H9 (cell line): ENCODE data around the gene FGF12. TPM values are rescaled to one million over a fixed set of nuclear protein-coding genes. Genes with fewer than 3 reads are reported as not detected.

ENCODE experiments used
- DNase-seq: peaks from one replicate; pipeline ENCODE4 v3.0.0-alpha.2; 2017
- H2AFZ ChIP-seq: one replicate; pipeline ENCODE4 v1.6.1; 2013; ENCODE audit warnings: mild to moderate bottlenecking, low read length, control low read depth, moderate library complexity
- H2AK5ac ChIP-seq: 2 replicates; pipeline ENCODE4 v1.6.1; 2013; ENCODE audit warnings: low read length, control low read depth, mixed read lengths; ENCODE audit not compliant: insufficient read length
- H2BK120ac ChIP-seq: one replicate; pipeline ENCODE4 v1.6.1; 2013; ENCODE audit warnings: low read depth, mild to moderate bottlenecking, low read length, control low read depth, inconsistent platforms; ENCODE audit not compliant: poor library complexity, severe bottlenecking
- H2BK12ac ChIP-seq: 2 replicates; pipeline ENCODE4 v1.6.1; 2013; ENCODE audit warnings: low read length, control low read depth, mixed read lengths, low read depth; ENCODE audit not compliant: insufficient read length
- H2BK15ac ChIP-seq: 2 replicates; pipeline ENCODE4 v1.6.1; 2013; ENCODE audit warnings: low read depth, low read length, control low read depth
- H2BK20ac ChIP-seq: one replicate; pipeline ENCODE4 v1.6.1; 2013; ENCODE audit warnings: low read depth, mild to moderate bottlenecking, low read length, control low read depth, inconsistent platforms; ENCODE audit not compliant: poor library complexity, severe bottlenecking
- H2BK5ac ChIP-seq: 2 replicates; pipeline ENCODE4 v1.6.1; 2013; ENCODE audit warnings: low read length, control low read depth, mixed read lengths; ENCODE audit not compliant: insufficient read length
- H3K14ac ChIP-seq: 2 replicates; pipeline ENCODE4 v1.6.1; 2013; ENCODE audit warnings: low read length, control low read depth; ENCODE audit not compliant: insufficient read depth
- H3K18ac ChIP-seq: 2 replicates; pipeline ENCODE4 v1.6.1; 2013; ENCODE audit warnings: low read depth, mild to moderate bottlenecking, mixed read lengths, low read length, control low read depth; ENCODE audit not compliant: insufficient read length
- H3K23ac ChIP-seq: 2 replicates; pipeline ENCODE4 v1.6.1; 2013; ENCODE audit warnings: low read length, control low read depth, mixed read lengths, low read depth; ENCODE audit not compliant: insufficient read length
- H3K23me2 ChIP-seq: 2 replicates; pipeline ENCODE4 v1.6.1; 2013; ENCODE audit warnings: low read depth, mild to moderate bottlenecking, mixed read lengths, low read length, control low read depth; ENCODE audit not compliant: insufficient read length, poor library complexity, severe bottlenecking
- H3K27ac ChIP-seq: 2 replicates; pipeline ENCODE4 v1.5.1; 2013; ENCODE audit warnings: low read length, control low read depth, mixed read lengths, low read depth; ENCODE audit not compliant: insufficient read length
- H3K27me3 ChIP-seq: 2 replicates; pipeline ENCODE4 v1.6.1; 2013; ENCODE audit warnings: low read length, control low read depth, inconsistent platforms; ENCODE audit not compliant: insufficient read depth
- H3K4ac ChIP-seq: 2 replicates; pipeline ENCODE4 v1.6.1; 2013; ENCODE audit warnings: low read depth, mild to moderate bottlenecking, control low read depth, inconsistent platforms, low read length, moderate library complexity
- H3K4me1 ChIP-seq: 2 replicates; pipeline ENCODE4 v1.6.1; 2013; ENCODE audit warnings: low read length, control low read depth, inconsistent platforms; ENCODE audit not compliant: insufficient read depth
- H3K4me2 ChIP-seq: 2 replicates; pipeline ENCODE4 v1.6.1; 2013; ENCODE audit warnings: low read length, control low read depth, mixed read lengths; ENCODE audit not compliant: insufficient read length, insufficient read depth
- H3K56ac ChIP-seq: 2 replicates; pipeline ENCODE4 v1.6.1; 2013; ENCODE audit warnings: low read depth, mild to moderate bottlenecking, mixed read lengths, low read length, control low read depth; ENCODE audit not compliant: insufficient read length
- H3K79me1 ChIP-seq: 2 replicates; pipeline ENCODE4 v1.6.1; 2013; ENCODE audit warnings: low read depth, mild to moderate bottlenecking, moderate library complexity, low read length, control low read depth, inconsistent platforms; ENCODE audit not compliant: insufficient read depth, poor library complexity, severe bottlenecking
- H3K79me2 ChIP-seq: 2 replicates; pipeline ENCODE4 v1.6.1; 2013; ENCODE audit warnings: low read length, control low read depth, inconsistent platforms; ENCODE audit not compliant: insufficient read depth
- H3K9ac ChIP-seq: 2 replicates; pipeline ENCODE4 v1.6.1; 2013; ENCODE audit warnings: low read length, control low read depth, mixed read lengths; ENCODE audit not compliant: insufficient read length; ENCODE audit errors: extremely low read depth
- H3K9me3 ChIP-seq: one replicate; pipeline ENCODE4 v1.6.1; 2013; ENCODE audit warnings: low read depth, low read length, inconsistent platforms; ENCODE audit not compliant: control insufficient read depth
- H3T11ph ChIP-seq: one replicate; pipeline ENCODE4 v1.6.1; 2013; ENCODE audit warnings: mild to moderate bottlenecking, low read length, control low read depth, inconsistent platforms
- H4K20me1 ChIP-seq: one replicate; pipeline ENCODE4 v1.6.1; 2013; ENCODE audit not compliant: control insufficient read depth, insufficient read length, insufficient read depth
- H4K5ac ChIP-seq: 2 replicates; pipeline ENCODE4 v1.6.1; 2013; ENCODE audit warnings: low read depth, mild to moderate bottlenecking, mixed read lengths, low read length, control low read depth; ENCODE audit not compliant: insufficient read length
- H4K8ac ChIP-seq: replicated peaks from 2 replicates; pipeline ENCODE4 v1.6.1; 2013; ENCODE audit warnings: low read length, control low read depth, mixed read lengths, low read depth; ENCODE audit not compliant: insufficient read length
- H4K91ac ChIP-seq: 2 replicates; pipeline ENCODE4 v1.6.1; 2013; ENCODE audit warnings: low read depth, mild to moderate bottlenecking, moderate library complexity, mixed read lengths, low read length, control low read depth; ENCODE audit not compliant: insufficient read length
- H3K27ac Mint-ChIP-seq, 3 experiments: 2 replicates in 2 of 3; 3 replicates in 1 of 3; pipeline ENCODE4 v1.8.0; 2020 to 2021; ENCODE audit warnings: mixed read lengths in 3 of 3, mild to moderate bottlenecking in 1 of 3, moderate library complexity in 1 of 3
- H3K27me3 Mint-ChIP-seq: 2 replicates; pipeline ENCODE4 v1.8.0; 2021; ENCODE audit warnings: low read depth, mild to moderate bottlenecking, moderate library complexity, mixed read lengths
- H3K36me3 Mint-ChIP-seq, 3 experiments: 2 replicates in 2 of 3; 3 replicates in 1 of 3; pipeline ENCODE4 v1.8.0; 2020 to 2021; ENCODE audit warnings: low read depth in 3 of 3, mixed read lengths in 3 of 3; ENCODE audit not compliant: insufficient read depth in 1 of 3
- H3K4me1 Mint-ChIP-seq, 2 experiments: 2 replicates each; pipeline ENCODE4 v1.8.0; 2020; ENCODE audit warnings: mixed read lengths in 2 of 2
- H3K4me3 Mint-ChIP-seq, 2 experiments: 2 replicates in 1 of 2; 3 replicates in 1 of 2; pipeline ENCODE4 v1.8.0; 2020 to 2021; ENCODE audit warnings: mild to moderate bottlenecking in 2 of 2, mixed read lengths in 2 of 2, moderate library complexity in 1 of 2
- H3K9me3 Mint-ChIP-seq, 2 experiments: 2 replicates in 1 of 2; 3 replicates in 1 of 2; pipeline ENCODE4 v1.8.0; 2020; ENCODE audit warnings: mild to moderate bottlenecking in 2 of 2, mixed read lengths in 2 of 2, moderate library complexity in 1 of 2
- WGBS: extraction: QIAGEN DNeasy Blood & Tissue Kit; methylation state at CpG from one replicate; pipeline ENCODE4 v1.1.7; 2013; ENCODE audit warnings: missing lambda C conversion rate, low lambda C conversion rate, mixed read lengths; ENCODE audit not compliant: insufficient read length; ENCODE audit errors: extremely low coverage; 5-methylcytosine and 5-hydroxymethylcytosine counted together
- total RNA-seq: library from RNA; stranded (reverse); gene quantifications from 2 replicates; pipeline ENCODE4 v1.2.1, GENCODE V29; 2021
- TF ChIP-seq, protein P1 (sequence below): fragments of 200-600 bp; sonication (generic); conservative IDR thresholded peaks from 3 replicates; pipeline ENCODE4 v1.8.0; 2021; ENCODE audit warnings: antibody characterized with exemption, mild to moderate bottlenecking

Gene FGF12
- total RNA-seq, 1 experiment from 2014 or later: 5.6 TPM

DNA sequence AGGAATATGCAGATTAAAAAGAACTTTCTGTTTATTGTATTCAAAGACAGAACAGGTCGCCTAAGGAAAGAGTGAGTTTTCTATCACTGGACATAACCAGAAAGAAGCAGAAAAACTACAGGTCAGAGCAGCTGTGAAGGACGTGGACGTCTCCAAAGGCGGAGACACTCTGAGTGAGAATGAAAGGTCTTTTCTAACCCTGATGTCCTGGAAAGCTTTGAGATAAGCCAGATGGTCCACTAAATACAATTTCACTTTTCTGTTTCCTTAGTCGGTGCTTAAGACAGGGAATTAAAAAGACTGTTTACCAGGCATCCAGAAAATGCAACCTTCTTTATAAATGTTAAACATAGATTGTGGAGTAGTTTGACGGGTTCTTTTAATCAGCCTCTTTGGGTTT lies 360.4 kb downstream of the FGF12 start:
- Histone ChIP-seq H2AFZ (no peak overlapping the region), H3K27me3 (no peaks in the 10 kb centered on the region), H3K9ac (no peak overlapping the region), H4K8ac (no peak overlapping the region), H3K4ac (no peak overlapping the region), H2BK15ac (no peak overlapping the region), H2BK12ac (no peak overlapping the region), H2BK20ac (no peak overlapping the region), H4K91ac (no peak overlapping the region), H2BK120ac (no peak overlapping the region), H3K4me2 (no peak overlapping the region), H3K14ac (no peak overlapping the region), H3K79me2 (0 out of 2 replicates have a peak, but pooled peaks cover 2% of the 10 kb centered on the region), H3K23ac (no peak overlapping the region), H2AK5ac (no peak overlapping the region), H3K56ac (no peak overlapping the region), H4K20me1 (no peaks in the 10 kb centered on the region), H3T11ph (no peak overlapping the region), H3K23me2 (no peaks in the 10 kb centered on the region), H4K5ac (no peak overlapping the region), H3K4me1 (no peaks in the 10 kb centered on the region), H3K18ac (no peak overlapping the region), H3K9me3 (no peaks in the 10 kb centered on the region), H3K79me1 (no peaks in the 10 kb centered on the region), H2BK5ac (no peak overlapping the region), H3K27ac (no peak overlapping the region)
- no peaks in the 10 kb centered on the region for H3K9me3 Mint-ChIP-seq
- no peak for DNase-seq
- no CpG with 5 or more reads among the region's 6 CpGs for WGBS
- no peak overlapping the region for H3K27ac Mint-ChIP-seq
- no peak overlapping the region for H3K4me3 Mint-ChIP-seq
- H3K27me3 Mint-ChIP-seq: no peaks in the 10 kb centered on the region
- H3K4me1 Mint-ChIP-seq: peaks cover 25 to 29% of the 10 kb centered on the region in 2 experiments
- TF ChIP-seq, protein P1, sequence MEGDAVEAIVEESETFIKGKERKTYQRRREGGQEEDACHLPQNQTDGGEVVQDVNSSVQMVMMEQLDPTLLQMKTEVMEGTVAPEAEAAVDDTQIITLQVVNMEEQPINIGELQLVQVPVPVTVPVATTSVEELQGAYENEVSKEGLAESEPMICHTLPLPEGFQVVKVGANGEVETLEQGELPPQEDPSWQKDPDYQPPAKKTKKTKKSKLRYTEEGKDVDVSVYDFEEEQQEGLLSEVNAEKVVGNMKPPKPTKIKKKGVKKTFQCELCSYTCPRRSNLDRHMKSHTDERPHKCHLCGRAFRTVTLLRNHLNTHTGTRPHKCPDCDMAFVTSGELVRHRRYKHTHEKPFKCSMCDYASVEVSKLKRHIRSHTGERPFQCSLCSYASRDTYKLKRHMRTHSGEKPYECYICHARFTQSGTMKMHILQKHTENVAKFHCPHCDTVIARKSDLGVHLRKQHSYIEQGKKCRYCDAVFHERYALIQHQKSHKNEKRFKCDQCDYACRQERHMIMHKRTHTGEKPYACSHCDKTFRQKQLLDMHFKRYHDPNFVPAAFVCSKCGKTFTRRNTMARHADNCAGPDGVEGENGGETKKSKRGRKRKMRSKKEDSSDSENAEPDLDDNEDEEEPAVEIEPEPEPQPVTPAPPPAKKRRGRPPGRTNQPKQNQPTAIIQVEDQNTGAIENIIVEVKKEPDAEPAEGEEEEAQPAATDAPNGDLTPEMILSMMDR: no peak
- no peaks in the 10 kb centered on the region for H3K36me3 Mint-ChIP-seq
